Stimulated activated naive CD8-positive, alpha-beta T cell treated with anti-CD3 and anti-CD28 coated beads, Interleukin-15, Interleukin-2, amounts not matched to agents 100 ng/mL and 50 ng/mL, for 24 hours (primary cell): ENCODE results near the gene PRR20G.

Experiments used
- H3K27ac Mint-ChIP-seq: one replicate; pipeline ENCODE4 v1.8.0; 2021; ENCODE audit warnings: mild to moderate bottlenecking, mixed read lengths
- H3K27me3 Mint-ChIP-seq: one replicate; pipeline ENCODE4 v1.8.0; 2021; ENCODE audit warnings: mixed read lengths
- H3K36me3 Mint-ChIP-seq: one replicate; pipeline ENCODE4 v1.8.0; 2021; ENCODE audit warnings: low read depth, mixed read lengths
- H3K4me1 Mint-ChIP-seq: one replicate; pipeline ENCODE4 v1.8.0; 2021; ENCODE audit warnings: low read depth, mixed read lengths
- H3K4me3 Mint-ChIP-seq: one replicate; pipeline ENCODE4 v1.8.0; 2021; ENCODE audit warnings: mild to moderate bottlenecking, mixed read lengths
- H3K9me3 Mint-ChIP-seq: one replicate; pipeline ENCODE4 v1.8.0; 2021; ENCODE audit warnings: mixed read lengths

Gene PRR20G

GRCh38 chr3:127262533-127262932, 25.3 kb downstream of the PRR20G start:
- Mint-ChIP-seq H3K36me3 (no peaks in the 10 kb centered on the region), H3K27me3 (peaks cover 6% of the 10 kb centered on the region), H3K4me1 (no peaks in the 10 kb centered on the region), H3K9me3 (no peaks in the 10 kb centered on the region), H3K27ac (no peak overlapping the region), H3K4me3 (no peak overlapping the region)

- no peaks in the 10 kb centered on the region for H3K36me3 Mint-ChIP-seq
- peaks cover 3% of the 10 kb centered on the region for H3K27me3 Mint-ChIP-seq
- H3K4me1 Mint-ChIP-seq: no peaks in the 10 kb centered on the region
- H3K9me3 Mint-ChIP-seq: no peaks in the 10 kb centered on the region
- no peak overlapping the region for H3K27ac Mint-ChIP-seq
- no peak overlapping the region for H3K4me3 Mint-ChIP-seq
These were observed 25.9 kb downstream of the PRR20G start for GRCh38 chr3:127261925-127262324.

- Mint-ChIP-seq H3K4me1 (no peaks in the 10 kb centered on the region), H3K36me3 (no peaks in the 10 kb centered on the region), H3K9me3 (no peaks in the 10 kb centered on the region), H3K27me3 (no peaks in the 10 kb centered on the region), H3K4me3 (no peak overlapping the region), H3K27ac (no peak overlapping the region)
These were observed 26.9 kb downstream of the PRR20G start for GRCh38 chr3:127260826-127261555.

DNA sequence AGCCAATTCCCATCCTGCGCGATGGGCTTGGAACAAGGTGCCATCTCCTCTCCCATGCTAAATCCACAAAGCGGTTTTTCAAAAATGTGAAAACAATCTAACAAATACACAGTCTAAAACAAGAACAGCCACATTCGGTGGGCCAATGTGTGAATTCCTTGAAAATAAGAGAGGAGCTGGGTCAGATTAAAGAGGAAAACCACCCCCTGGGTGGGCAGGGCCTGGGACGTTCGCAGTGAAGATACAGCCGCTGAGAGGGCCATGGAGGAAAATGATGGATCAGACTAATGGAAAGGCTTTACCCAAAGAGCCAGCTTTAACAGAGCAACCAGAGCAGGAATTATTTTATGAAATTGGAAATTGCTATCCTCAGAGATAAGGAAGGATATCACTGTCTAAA, 27.4 kb downstream of the PRR20G start:
- H3K36me3 Mint-ChIP-seq: no peaks in the 10 kb centered on the region
- no peaks in the 10 kb centered on the region for H3K27me3 Mint-ChIP-seq
- no peak overlapping the region for H3K4me3 Mint-ChIP-seq
- H3K9me3 Mint-ChIP-seq: no peaks in the 10 kb centered on the region
- H3K4me1 Mint-ChIP-seq: no peaks in the 10 kb centered on the region
- no peak overlapping the region for H3K27ac Mint-ChIP-seq

GRCh38 chr3:127259882-127260281, 28.0 kb downstream of the PRR20G start:
- Mint-ChIP-seq H3K27ac (no peak overlapping the region), H3K4me1 (no peaks in the 10 kb centered on the region), H3K4me3 (no peak overlapping the region), H3K36me3 (no peaks in the 10 kb centered on the region), H3K27me3 (no peaks in the 10 kb centered on the region), H3K9me3 (no peaks in the 10 kb centered on the region)

- H3K9me3 Mint-ChIP-seq: no peaks in the 10 kb centered on the region
- H3K4me3 Mint-ChIP-seq: no peak overlapping the region
- no peak overlapping the region for H3K27ac Mint-ChIP-seq
- no peaks in the 10 kb centered on the region for H3K36me3 Mint-ChIP-seq
- no peaks in the 10 kb centered on the region for H3K27me3 Mint-ChIP-seq
- H3K4me1 Mint-ChIP-seq: no peaks in the 10 kb centered on the region
These were observed 29.1 kb downstream of the PRR20G start for GRCh38 chr3:127258733-127259132.

DNA sequence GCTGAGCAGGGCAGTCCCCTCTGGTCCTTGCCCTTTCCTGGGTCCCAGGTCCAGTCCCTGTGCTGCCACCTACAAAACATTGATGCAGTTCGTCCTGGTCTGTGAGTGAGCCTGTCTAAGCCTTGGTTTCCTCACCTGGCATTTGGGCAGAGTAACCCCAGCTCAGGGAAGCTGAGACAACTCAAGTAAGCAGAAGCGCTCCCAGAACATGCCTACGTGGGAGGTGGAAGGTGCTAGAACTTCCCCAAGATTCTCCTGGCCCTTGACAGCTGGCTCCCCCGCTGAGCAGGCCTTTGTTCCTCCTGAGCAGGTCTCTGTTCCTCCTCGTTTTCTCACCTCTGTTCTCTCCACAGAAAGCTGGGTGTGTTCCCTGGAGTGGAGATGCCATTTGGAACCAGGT, 30.5 kb downstream of the PRR20G start:
- Mint-ChIP-seq H3K36me3 (no peaks in the 10 kb centered on the region), H3K9me3 (no peaks in the 10 kb centered on the region), H3K4me3 (no peak overlapping the region), H3K27me3 (peaks cover 3% of the 10 kb centered on the region), H3K4me1 (no peaks in the 10 kb centered on the region), H3K27ac (no peak overlapping the region)

DNA sequence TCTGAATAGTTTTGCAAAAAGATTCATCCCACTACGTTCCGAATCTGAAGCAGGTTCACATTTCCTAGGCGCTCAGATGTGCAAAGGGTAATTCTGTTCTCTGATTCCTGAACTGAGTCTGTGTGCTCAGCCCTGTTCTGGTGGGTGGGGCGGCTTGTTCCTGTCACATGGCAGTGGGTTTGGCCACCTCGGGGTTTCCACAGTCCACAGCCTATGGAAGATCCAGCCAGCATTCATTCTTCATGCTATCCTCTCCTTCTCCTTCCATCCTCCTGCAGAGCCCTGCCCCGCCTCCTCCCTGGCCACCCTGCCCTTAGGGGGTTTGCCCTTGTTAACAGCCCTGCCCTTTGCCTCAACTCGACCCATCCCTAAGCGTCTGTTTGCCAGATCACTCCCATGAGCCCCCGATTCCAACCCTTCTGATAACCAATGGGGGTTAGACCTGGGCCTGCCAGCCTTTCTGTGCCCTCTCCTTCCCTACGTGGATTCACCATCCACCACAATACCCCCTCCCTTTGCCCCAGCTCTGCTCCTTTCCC, 31.0 kb downstream of the PRR20G start:
- Mint-ChIP-seq H3K9me3 (no peaks in the 10 kb centered on the region), H3K36me3 (no peaks in the 10 kb centered on the region), H3K27me3 (peaks cover 3% of the 10 kb centered on the region), H3K4me1 (no peaks in the 10 kb centered on the region), H3K27ac (no peak overlapping the region), H3K4me3 (no peak overlapping the region)

GRCh38 chr3:127256138-127256537, 31.7 kb downstream of the PRR20G start:
- H3K36me3 Mint-ChIP-seq: no peaks in the 10 kb centered on the region
- peaks cover 3% of the 10 kb centered on the region for H3K27me3 Mint-ChIP-seq
- no peak overlapping the region for H3K4me3 Mint-ChIP-seq
- H3K4me1 Mint-ChIP-seq: no peaks in the 10 kb centered on the region
- H3K9me3 Mint-ChIP-seq: no peaks in the 10 kb centered on the region
- no peak overlapping the region for H3K27ac Mint-ChIP-seq

- H3K27me3 Mint-ChIP-seq: peaks cover 3% of the 10 kb centered on the region
- no peak overlapping the region for H3K4me3 Mint-ChIP-seq
- H3K4me1 Mint-ChIP-seq: no peaks in the 10 kb centered on the region
- H3K9me3 Mint-ChIP-seq: no peaks in the 10 kb centered on the region
- no peak overlapping the region for H3K27ac Mint-ChIP-seq
- no peaks in the 10 kb centered on the region for H3K36me3 Mint-ChIP-seq
These were observed 32.3 kb downstream of the PRR20G start for GRCh38 chr3:127255516-127255915.

DNA sequence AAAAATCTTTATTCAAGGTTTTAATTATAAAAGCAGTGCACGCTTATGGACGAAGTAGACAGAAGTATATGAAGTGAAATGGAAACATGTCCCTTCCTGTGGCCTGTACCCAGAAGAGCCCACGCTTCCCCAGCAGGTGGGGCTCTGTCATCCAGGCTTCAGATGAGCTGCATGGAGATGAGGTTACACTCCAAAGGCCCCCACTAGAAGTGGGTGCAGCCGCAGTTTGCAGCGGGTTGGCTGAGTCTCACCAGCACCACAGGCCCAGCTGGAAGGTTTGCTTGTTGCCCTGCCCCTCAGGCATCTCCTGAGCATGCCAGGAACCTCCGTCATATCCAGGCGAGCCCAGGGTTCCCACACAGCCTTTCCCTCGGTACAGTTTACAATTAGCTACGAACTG, 33.1 kb downstream of the PRR20G start:
- Mint-ChIP-seq H3K36me3 (no peaks in the 10 kb centered on the region), H3K9me3 (no peaks in the 10 kb centered on the region), H3K27ac (no peak overlapping the region), H3K27me3 (peaks cover 3% of the 10 kb centered on the region), H3K4me3 (no peak overlapping the region), H3K4me1 (no peaks in the 10 kb centered on the region)

- H3K27me3 Mint-ChIP-seq: peaks cover 3% of the 10 kb centered on the region
- no peaks in the 10 kb centered on the region for H3K9me3 Mint-ChIP-seq
- H3K4me3 Mint-ChIP-seq: no peak overlapping the region
- no peaks in the 10 kb centered on the region for H3K36me3 Mint-ChIP-seq
- no peak overlapping the region for H3K27ac Mint-ChIP-seq
- no peaks in the 10 kb centered on the region for H3K4me1 Mint-ChIP-seq
These were observed 33.7 kb downstream of the PRR20G start for GRCh38 chr3:127254033-127254644.

DNA sequence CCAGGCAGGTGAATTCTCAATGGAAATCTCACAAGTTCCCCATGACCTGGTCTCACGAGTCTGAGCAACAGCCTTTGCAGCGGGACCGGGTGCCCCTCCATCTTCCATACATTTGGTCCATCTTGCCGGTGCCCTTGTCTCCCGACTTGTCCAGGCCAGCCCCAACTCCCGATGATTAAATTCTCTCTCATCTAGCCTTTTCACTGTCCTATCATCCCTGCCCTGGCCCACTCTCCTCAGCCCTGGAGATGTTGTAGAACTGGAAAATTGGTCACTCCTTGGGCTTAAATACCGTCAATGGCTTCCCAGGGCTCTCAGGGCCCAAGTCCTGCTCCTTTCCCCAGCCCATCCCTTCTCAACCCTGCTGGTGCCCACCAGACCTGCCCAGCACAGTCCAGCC, 34.4 kb downstream of the PRR20G start:
- H3K27ac Mint-ChIP-seq: no peak overlapping the region
- no peaks in the 10 kb centered on the region for H3K4me1 Mint-ChIP-seq
- no peak overlapping the region for H3K4me3 Mint-ChIP-seq
- H3K9me3 Mint-ChIP-seq: peaks cover 3% of the 10 kb centered on the region
- peaks cover 3% of the 10 kb centered on the region for H3K27me3 Mint-ChIP-seq
- H3K36me3 Mint-ChIP-seq: no peaks in the 10 kb centered on the region

GRCh38 chr3:127252446-127252845, 35.4 kb downstream of the PRR20G start:
- Mint-ChIP-seq H3K4me3 (no peak overlapping the region), H3K36me3 (peaks cover 4% of the 10 kb centered on the region), H3K27ac (no peak overlapping the region), H3K4me1 (no peaks in the 10 kb centered on the region), H3K9me3 (peaks cover 9% of the 10 kb centered on the region), H3K27me3 (peaks cover 3% of the 10 kb centered on the region)

- peaks cover 33% of the 10 kb centered on the region for H3K9me3 Mint-ChIP-seq
These were observed 37.8 kb downstream of the PRR20G start for GRCh38 chr3:127250032-127250431.

GRCh38 chr3:127247292-127247691, 40.6 kb downstream of the PRR20G start:
- no peaks in the 10 kb centered on the region for H3K4me1 Mint-ChIP-seq
- peaks cover 4% of the 10 kb centered on the region for H3K36me3 Mint-ChIP-seq
- H3K9me3 Mint-ChIP-seq: peaks cover 39% of the 10 kb centered on the region
- no peak overlapping the region for H3K4me3 Mint-ChIP-seq
- H3K27ac Mint-ChIP-seq: no peak overlapping the region
- no peaks in the 10 kb centered on the region for H3K27me3 Mint-ChIP-seq

More at GRCh38 chr3:127250032-127250431, 37.8 kb downstream of the PRR20G start:
- Mint-ChIP-seq H3K4me3 (no peak overlapping the region), H3K36me3 (peaks cover 4% of the 10 kb centered on the region), H3K4me1 (no peaks in the 10 kb centered on the region), H3K27ac (no peak overlapping the region), H3K27me3 (peaks cover 3% of the 10 kb centered on the region)
